GM10248 (cell line): ENCODE results near the gene CHDH.

Source experiments
- CTCF ChIA-PET: fragments of 300-600 bp; sonication (Branson Sonifier 250); formaldehyde crosslinking; extraction: SDS; loops from one replicate; lab custom pipeline; 2021; ENCODE audit warnings: antibody characterized with exemption; lab: Yijun Ruan, JAX
- POLR2A ChIA-PET: fragments of 350-650 bp; sonication (Branson Sonifier 250); formaldehyde crosslinking; extraction: SDS; loops from one replicate; lab custom pipeline; 2020; ENCODE audit warnings: antibody characterized with exemption; lab: Yijun Ruan, JAX
- DNase-seq: peaks from one replicate; pipeline ENCODE4 v3.0.0; 2012; ENCODE audit errors: extremely low spot score
- CTCF ChIP-seq: IDR thresholded peaks from 2 replicates; pipeline ENCODE4 v1.5.1; 2012; ENCODE audit warnings: mild to moderate bottlenecking, low read depth; ENCODE audit errors: extremely low read depth, missing control alignments, control extremely low read depth

The CHDH gene

GRCh38 chr3:53808496-53808895 lies 37.7 kb downstream of the CHDH start:
- CTCF ChIA-PET = no interaction called here

GRCh38 chr3:53807117-53807810 lies 39.0 kb downstream of the CHDH start:
- no peak for DNase-seq
- ChIA-PET CTCF (no interaction called here), POLR2A (no interaction called here)
- no peak for TF ChIP-seq CTCF

More at GRCh38 chr3:53808496-53808895, 37.7 kb downstream of the CHDH start:
- no peak for DNase-seq
- no peak for TF ChIP-seq CTCF
- POLR2A ChIA-PET = no interaction called here

- POLR2A ChIA-PET = no interaction called here
- CTCF ChIA-PET = no interaction called here
- peak; percentile 48 for DNase-seq
- no peak for TF ChIP-seq CTCF
Observed at GRCh38 chr3:53806182-53807116, 39.8 kb downstream of the CHDH start.

- no peak for TF ChIP-seq CTCF
- ChIA-PET CTCF (no interaction called here), POLR2A (no interaction called here)
- DNase-seq = peak; percentile 48
Observed at GRCh38 chr3:53805463-53806159, 40.6 kb downstream of the CHDH start.

- ChIA-PET CTCF (no interaction called here), POLR2A (no interaction called here)
- no peak for TF ChIP-seq CTCF
- DNase-seq = no peak
Observed at GRCh38 chr3:53804697-53805462, 41.3 kb downstream of the CHDH start.
